SU-DHL-6 (cell line): ENCODE measurements around the gene DNAJB8.

Source experiments
- H2AFZ ChIP-seq: fragments of 200-600 bp; sonication (generic); 2 replicates; pipeline ENCODE4 v1.6.1; 2014; ENCODE audit warnings: low read depth, mild to moderate bottlenecking, moderate library complexity, mixed read lengths, antibody characterized with exemption, low read length; ENCODE audit not compliant: severe bottlenecking
- H3F3A ChIP-seq: fragments of 200-600 bp; shearing (Covaris generic); 2 replicates; pipeline ENCODE4 v1.6.0; 2016; ENCODE audit warnings: antibody characterized with exemption, mild to moderate bottlenecking; ENCODE audit not compliant: insufficient read depth
- H3K27ac ChIP-seq: fragments of 200-600 bp; sonication (generic); 2 replicates; pipeline ENCODE4 v1.5.1; 2016; ENCODE audit warnings: low read depth, mild to moderate bottlenecking, low read length, moderate library complexity, mixed read lengths
- H3K27me3 ChIP-seq: fragments of 200-600 bp; sonication (generic), shearing (Covaris generic); 2 replicates; pipeline ENCODE4 v1.6.0; 2014; ENCODE audit warnings: mild to moderate bottlenecking, low read length
- H3K36me3 ChIP-seq: fragments of 200-600 bp; sonication (generic); 2 replicates; pipeline ENCODE4 v1.6.1; 2014; ENCODE audit warnings: mild to moderate bottlenecking, low read length, mixed read lengths
- H3K4me2 ChIP-seq: fragments of 300-600, 200-600 bp; shearing (Covaris generic), sonication (generic); 2 replicates; pipeline ENCODE4 v1.6.0; 2014; ENCODE audit warnings: low read length, low read depth, mild to moderate bottlenecking; ENCODE audit not compliant: poor library complexity, severe bottlenecking
- H3K4me3 ChIP-seq: fragments of 200-600 bp; sonication (generic); 2 replicates; pipeline ENCODE4 v1.5.1; 2014; ENCODE audit warnings: antibody characterized with exemption, low read length, mild to moderate bottlenecking, mixed read lengths; ENCODE audit not compliant: insufficient read depth, poor library complexity, severe bottlenecking
- H3K79me2 ChIP-seq: fragments of 200-600 bp; sonication (generic); 2 replicates; pipeline ENCODE4 v1.6.1; 2014; ENCODE audit warnings: mild to moderate bottlenecking, low read length, moderate library complexity; ENCODE audit not compliant: insufficient read depth
- H3K9ac ChIP-seq: fragments of 200-600 bp; sonication (generic); 2 replicates; pipeline ENCODE4 v1.7.0; 2014; ENCODE audit warnings: mild to moderate bottlenecking, low read length
- H3K9me2 ChIP-seq: fragments of 200-600 bp; sonication (generic); replicated peaks from 2 replicates; pipeline ENCODE4 v1.6.1; 2014; ENCODE audit warnings: low read length; ENCODE audit not compliant: insufficient read depth
- H3K9me3 ChIP-seq: fragments of 200-600 bp; sonication (generic); 2 replicates; pipeline ENCODE4 v1.6.1; 2014; ENCODE audit warnings: low read length, mixed read lengths; ENCODE audit not compliant: insufficient read depth
- H4K20me1 ChIP-seq: fragments of 200-600 bp; sonication (generic); 2 replicates; pipeline ENCODE4 v1.6.1; 2014; ENCODE audit warnings: low read depth, mild to moderate bottlenecking, antibody characterized with exemption, low read length, moderate library complexity, mixed read lengths
- CTCF ChIP-seq: fragments of 200-600 bp; sonication (generic); IDR thresholded peaks from one replicate; pipeline ENCODE4 v1.5.1; 2017; ENCODE audit warnings: antibody characterized with exemption, mild to moderate bottlenecking, low read length, moderate library complexity; ENCODE audit not compliant: insufficient read depth, poor library complexity, severe bottlenecking
- EZH2phosphoT487 ChIP-seq: fragments of 200-600 bp; sonication (generic), shearing (Covaris generic); conservative IDR thresholded peaks from 2 replicates; pipeline ENCODE4 v1.6.1; 2018; ENCODE audit warnings: mild to moderate bottlenecking, antibody characterized with exemption, low read length, moderate library complexity, mixed read lengths

Gene DNAJB8

DNA sequence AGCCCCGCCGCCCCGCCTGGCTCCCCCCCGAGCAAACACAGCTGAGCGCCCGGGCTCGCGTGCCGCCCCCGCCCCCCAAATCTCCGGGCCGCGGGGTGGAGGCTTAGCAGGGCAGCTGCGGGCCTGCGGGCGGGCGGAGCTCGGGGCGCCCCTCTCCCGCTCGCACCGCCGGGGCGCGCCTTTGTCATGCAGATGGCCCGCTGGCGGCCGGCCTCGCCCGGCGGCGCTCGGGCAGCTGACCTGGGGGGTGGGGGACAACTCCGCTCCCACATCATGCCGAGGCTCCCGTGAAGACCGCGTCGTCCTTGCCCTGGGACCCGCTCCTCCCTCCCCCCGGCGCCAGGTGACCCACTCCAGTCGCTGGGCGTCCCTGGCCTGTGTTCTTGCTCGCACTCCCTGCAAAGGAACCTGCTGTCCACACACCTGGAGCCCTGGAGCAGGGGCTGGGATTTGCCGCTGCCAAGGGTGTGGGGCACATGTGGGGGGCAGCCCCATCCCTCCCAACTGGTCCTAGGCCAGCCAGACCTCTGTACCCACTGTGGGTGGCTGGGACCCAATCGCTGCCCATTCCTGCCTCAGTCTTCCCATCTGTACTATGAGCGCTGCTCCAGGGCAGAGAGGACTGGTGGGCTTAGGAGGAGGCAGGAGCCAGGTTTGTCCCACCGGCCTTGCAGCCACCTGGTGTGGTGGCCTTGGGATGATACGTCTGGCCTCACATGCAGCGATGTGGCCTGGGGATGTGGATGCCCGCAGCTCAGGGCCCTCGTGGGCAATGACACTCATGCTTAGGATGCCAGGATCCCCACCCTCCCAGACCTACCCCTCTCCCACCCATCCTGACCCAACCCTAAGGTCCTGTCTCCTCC is 33.5 kb downstream of the DNAJB8 start:
- H3K27me3 ChIP-seq = no peaks in the 10 kb centered on the region
- TF ChIP-seq CTCF = no peak
- no peak for TF ChIP-seq EZH2phosphoT487
- H3K9ac ChIP-seq = no peak overlapping the region
- no peaks in the 10 kb centered on the region for H4K20me1 ChIP-seq
- no peaks in the 10 kb centered on the region for H3F3A ChIP-seq
- H3K79me2 ChIP-seq = no peaks in the 10 kb centered on the region
- H3K36me3 ChIP-seq = no peaks in the 10 kb centered on the region
- H3K9me3 ChIP-seq = no peaks in the 10 kb centered on the region
- H3K4me3 ChIP-seq = no peak overlapping the region
- H3K27ac ChIP-seq = no peak overlapping the region
- no peaks in the 10 kb centered on the region for H3K9me2 ChIP-seq
- H3K4me2 ChIP-seq = no peak overlapping the region
- no peak overlapping the region for H2AFZ ChIP-seq

GRCh38 chr3:128432301-128432970 is 34.3 kb downstream of the DNAJB8 start:
- TF ChIP-seq CTCF = no peak
- TF ChIP-seq EZH2phosphoT487 = no peak
- no peaks in the 10 kb centered on the region for H3K9me3 ChIP-seq
- no peaks in the 10 kb centered on the region for H3K27me3 ChIP-seq
- no peaks in the 10 kb centered on the region for H3F3A ChIP-seq
- H2AFZ ChIP-seq = no peak overlapping the region
- no peak overlapping the region for H3K27ac ChIP-seq
- H3K9me2 ChIP-seq = no peaks in the 10 kb centered on the region
- H3K79me2 ChIP-seq = no peaks in the 10 kb centered on the region
- H3K4me2 ChIP-seq = no peak overlapping the region
- no peaks in the 10 kb centered on the region for H3K36me3 ChIP-seq
- no peak overlapping the region for H3K4me3 ChIP-seq
- no peak overlapping the region for H3K9ac ChIP-seq
- no peaks in the 10 kb centered on the region for H4K20me1 ChIP-seq

- H4K20me1 ChIP-seq = no peaks in the 10 kb centered on the region
- no peak overlapping the region for H2AFZ ChIP-seq
- no peak overlapping the region for H3K4me3 ChIP-seq
- no peak overlapping the region for H3K4me2 ChIP-seq
- H3F3A ChIP-seq = no peaks in the 10 kb centered on the region
- no peaks in the 10 kb centered on the region for H3K9me3 ChIP-seq
- H3K27ac ChIP-seq = no peak overlapping the region
- no peak overlapping the region for H3K9ac ChIP-seq
- H3K27me3 ChIP-seq = no peaks in the 10 kb centered on the region
- no peaks in the 10 kb centered on the region for H3K79me2 ChIP-seq
- TF ChIP-seq CTCF (no peak), EZH2phosphoT487 (no peak)
- no peaks in the 10 kb centered on the region for H3K36me3 ChIP-seq
- H3K9me2 ChIP-seq = no peaks in the 10 kb centered on the region
These were observed 34.8 kb downstream of the DNAJB8 start for GRCh38 chr3:128431803-128432300.
